ENCODE results near the gene DGLUCY. TPM values are rescaled to one million over a fixed set of nuclear protein-coding genes. Genes with fewer than 3 reads are reported as not detected.
"Not testable (repeated sequence)": the region's sequence is repeated elsewhere in the genome, so short reads cannot be mapped to it uniquely, and the experiment has no call there.

The DGLUCY gene
- total and polyA plus RNA-seq, 2 experiments from 2014 or later: 15.2 to 15.7 TPM

- Histone ChIP-seq H4K20me1 (ENCODE audit: insufficient read depth) (no peaks in the 10 kb centered on the region), H3K9me2 (ENCODE audit: insufficient read depth) (no peaks in the 10 kb centered on the region), H3K79me2 (ENCODE audit: insufficient read depth) (no peaks in the 10 kb centered on the region), H3K36me3 (ENCODE audit: low read depth) (no peaks in the 10 kb centered on the region), H3K9ac (no peak overlapping the region), H3K4me2 (ENCODE audit: unreplicated experiment) (no peak overlapping the region), H3K4me1 (ENCODE audit: insufficient read depth) (peaks cover 6% of the 10 kb centered on the region), H2AFZ (no peak overlapping the region), H3F3A (ENCODE audit: insufficient read depth) (peaks cover 13% of the 10 kb centered on the region; the same call in 1 of the 2 replicates), H3K27me3 (replicated peaks; ENCODE audit: insufficient read depth) (no peaks in the 10 kb centered on the region), H3K4me3 (no peak overlapping the region), H3K9me3 (ENCODE audit: low read depth) (no peaks in the 10 kb centered on the region), H3K27ac (no peak overlapping the region)
- in situ Hi-C loops (cut with MboI): no loop called here
- DNase-seq: no peak
- WGBS, 2 experiments (ENCODE audit: low coverage in 1 of 2, low lambda C conversion rate in 2 of 2, missing lambda C conversion rate in 2 of 2): 97 to 98% methylated on average over 9 of the region's 9 CpGs
- no peak for TF ChIP-seq EZH2 (IDR thresholded peaks at IDR 0.05; ENCODE audit: insufficient read depth, poor library complexity, severe bottlenecking)
- no peak for TF ChIP-seq EZH2phosphoT487 (IDR thresholded peaks at IDR 0.05; ENCODE audit: insufficient read depth, low read depth)
Measured at GRCh38 chr14:91153360-91153759, 39.5 kb downstream of the DGLUCY start.

- 60 to 63% methylated on average over 16 of the region's 16 CpGs for WGBS, 2 experiments (ENCODE audit: low coverage in 1 of 2, low lambda C conversion rate in 2 of 2, missing lambda C conversion rate in 2 of 2)
- H3K79me2 ChIP-seq (ENCODE audit: insufficient read depth): no peaks in the 10 kb centered on the region
- H3K4me2 ChIP-seq (ENCODE audit: unreplicated experiment): no peak overlapping the region
- no peaks in the 10 kb centered on the region for H4K20me1 ChIP-seq (ENCODE audit: insufficient read depth)
- H3K9ac ChIP-seq: no peak overlapping the region
- no peaks in the 10 kb centered on the region for H3K27me3 ChIP-seq (replicated peaks; ENCODE audit: insufficient read depth)
- H3K9me3 ChIP-seq (ENCODE audit: low read depth): no peaks in the 10 kb centered on the region
- no peaks in the 10 kb centered on the region for H3F3A ChIP-seq (ENCODE audit: insufficient read depth)
- H3K36me3 ChIP-seq (ENCODE audit: low read depth): no peaks in the 10 kb centered on the region
- in situ Hi-C loops (cut with MboI): no loop called here
- H3K4me1 ChIP-seq (ENCODE audit: insufficient read depth): no peaks in the 10 kb centered on the region
- DNase-seq: peak; percentile 64
- TF ChIP-seq EZH2 (IDR thresholded peaks at IDR 0.05; ENCODE audit: insufficient read depth, poor library complexity, severe bottlenecking) (no peak), EZH2phosphoT487 (IDR thresholded peaks at IDR 0.05; ENCODE audit: insufficient read depth, low read depth) (no peak)
- no peak overlapping the region for H3K27ac ChIP-seq
- no peak overlapping the region for H3K4me3 ChIP-seq
- H3K9me2 ChIP-seq (ENCODE audit: insufficient read depth): no peaks in the 10 kb centered on the region
- H2AFZ ChIP-seq: no peak overlapping the region
Measured at GRCh38 chr14:91154851-91155625, 41.2 kb downstream of the DGLUCY start.

- no peak overlapping the region for H3K4me2 ChIP-seq (ENCODE audit: unreplicated experiment)
- H2AFZ ChIP-seq: no peak overlapping the region
- H3K27ac ChIP-seq: no peak overlapping the region
- no peaks in the 10 kb centered on the region for H3K27me3 ChIP-seq (replicated peaks; ENCODE audit: insufficient read depth)
- H3K36me3 ChIP-seq (ENCODE audit: low read depth): no peaks in the 10 kb centered on the region; the same call in 1 of the 2 replicates
- TF ChIP-seq EZH2 (IDR thresholded peaks at IDR 0.05; ENCODE audit: insufficient read depth, poor library complexity, severe bottlenecking) (no peak), EZH2phosphoT487 (IDR thresholded peaks at IDR 0.05; ENCODE audit: insufficient read depth, low read depth) (no peak)
- H3K4me1 ChIP-seq (ENCODE audit: insufficient read depth): no peaks in the 10 kb centered on the region
- H3K4me3 ChIP-seq: no peak overlapping the region
- H3K79me2 ChIP-seq (ENCODE audit: insufficient read depth): no peaks in the 10 kb centered on the region
- H3F3A ChIP-seq (ENCODE audit: insufficient read depth): no peaks in the 10 kb centered on the region
- 97 to 98% methylated on average over 4 of the region's 4 CpGs for WGBS, 2 experiments (ENCODE audit: low coverage in 1 of 2, low lambda C conversion rate in 2 of 2, missing lambda C conversion rate in 2 of 2)
- no peaks in the 10 kb centered on the region for H4K20me1 ChIP-seq (ENCODE audit: insufficient read depth)
- in situ Hi-C loops (cut with MboI): no loop called here
- no peaks in the 10 kb centered on the region for H3K9me3 ChIP-seq (ENCODE audit: low read depth)
- H3K9me2 ChIP-seq (ENCODE audit: insufficient read depth): no peaks in the 10 kb centered on the region
- H3K9ac ChIP-seq: no peak overlapping the region
- DNase-seq: no peak
Measured at GRCh38 chr14:91155626-91156089, 41.8 kb downstream of the DGLUCY start.

GRCh38 chr14:91156142-91156666 is 42.3 kb downstream of the DGLUCY start:
- H3K79me2 ChIP-seq (ENCODE audit: insufficient read depth); H3K36me3 ChIP-seq (ENCODE audit: low read depth); H3K4me3 ChIP-seq; H3K4me2 ChIP-seq (ENCODE audit: unreplicated experiment); H4K20me1 ChIP-seq (ENCODE audit: insufficient read depth); H3K9ac ChIP-seq; H3K9me2 ChIP-seq (ENCODE audit: insufficient read depth); in situ Hi-C loops (cut with MboI); H3K9me3 ChIP-seq (ENCODE audit: low read depth); H3F3A ChIP-seq (ENCODE audit: insufficient read depth); DNase-seq; H2AFZ ChIP-seq; H3K27me3 ChIP-seq (replicated peaks; ENCODE audit: insufficient read depth); H3K27ac ChIP-seq; H3K4me1 ChIP-seq (ENCODE audit: insufficient read depth): not testable (repeated sequence)
- WGBS, 2 experiments (ENCODE audit: low coverage in 1 of 2, low lambda C conversion rate in 2 of 2, missing lambda C conversion rate in 2 of 2): 97% methylated on average over 9 of the region's 9 CpGs

GRCh38 chr14:91156877-91157276 is 43.0 kb downstream of the DGLUCY start:
- in situ Hi-C loops (cut with MboI); H3K9ac ChIP-seq; DNase-seq; H3K9me2 ChIP-seq (ENCODE audit: insufficient read depth); H3K27ac ChIP-seq; H3K4me3 ChIP-seq; H3F3A ChIP-seq (ENCODE audit: insufficient read depth); H2AFZ ChIP-seq; H3K79me2 ChIP-seq (ENCODE audit: insufficient read depth); H3K9me3 ChIP-seq (ENCODE audit: low read depth); H3K4me1 ChIP-seq (ENCODE audit: insufficient read depth); H3K27me3 ChIP-seq (replicated peaks; ENCODE audit: insufficient read depth); H3K36me3 ChIP-seq (ENCODE audit: low read depth); H3K4me2 ChIP-seq (ENCODE audit: unreplicated experiment); H4K20me1 ChIP-seq (ENCODE audit: insufficient read depth): not testable (repeated sequence)

All from GM23248 (cell line).